CD4-positive, alpha-beta T cell treated with Interleukin-17A for 4 hours (primary cell): ENCODE measurements around the gene TMEM95.

ENCODE experiments used
- DNase-seq: peaks from one replicate; pipeline ENCODE4 v3.0.0-alpha.2; 2020; ENCODE audit warnings: mixed read lengths

TMEM95 gene

GRCh38 chr17:7406235-7406825, 51.4 kb downstream of the TMEM95 start:
- DNase-seq = no peak
